MCF 10A (cell line): Measurements from ENCODE around the gene CSF1R. TPM values are rescaled to one million over a fixed set of nuclear protein-coding genes. Genes with fewer than 3 reads are reported as not detected.
A peak's percentile ranks its signal among the peaks of the same experiment; 100 is the strongest.

ENCODE experiments used
- BruUV-seq: library from RNA; stranded (reverse); fragments of 400-500 nt; replicated peaks from 2 replicates; lab custom pipeline; 2021; lab: Mats Ljungman, UMichigan
- CTCF ChIA-PET: fragments of 300-600 bp; sonication (Branson Sonifier 250); formaldehyde crosslinking; extraction: SDS; loops from one replicate; lab custom pipeline; 2021; ENCODE audit warnings: antibody characterized with exemption, inconsistent platforms; lab: Yijun Ruan, JAX
- POLR2A ChIA-PET: fragments of 300-600, 350-650 bp; sonication (Branson Sonifier 250); formaldehyde crosslinking; extraction: SDS; loops from one replicate; lab custom pipeline; 2020; ENCODE audit warnings: antibody characterized with exemption, inconsistent platforms; lab: Yijun Ruan, JAX
- DNase-seq: peaks from one replicate; pipeline ENCODE4 v3.0.0-alpha.2; 2018; ENCODE audit not compliant: unreplicated experiment
- H3K27ac Mint-ChIP-seq: one replicate; pipeline ENCODE4 v1.8.0; 2022; ENCODE audit warnings: mild to moderate bottlenecking, low read depth, mixed read lengths; ENCODE audit not compliant: unreplicated experiment
- H3K27me3 Mint-ChIP-seq: one replicate; pipeline ENCODE4 v1.8.0; 2022; ENCODE audit warnings: mixed read lengths; ENCODE audit not compliant: insufficient read depth, unreplicated experiment
- H3K36me3 Mint-ChIP-seq: one replicate; pipeline ENCODE4 v1.8.0; 2022; ENCODE audit warnings: mild to moderate bottlenecking, moderate library complexity, mixed read lengths; ENCODE audit not compliant: insufficient read depth, unreplicated experiment
- H3K4me1 Mint-ChIP-seq: one replicate; pipeline ENCODE4 v1.8.0; 2022; ENCODE audit warnings: mixed read lengths; ENCODE audit not compliant: insufficient read depth, unreplicated experiment
- H3K4me3 Mint-ChIP-seq: one replicate; pipeline ENCODE4 v1.8.0; 2022; ENCODE audit warnings: mild to moderate bottlenecking, moderate library complexity, mixed read lengths; ENCODE audit not compliant: unreplicated experiment
- H3K9me3 Mint-ChIP-seq: one replicate; pipeline ENCODE4 v1.8.0; 2022; ENCODE audit warnings: mixed read lengths; ENCODE audit not compliant: unreplicated experiment
- CTCF ChIP-seq: fragments of 200-600 bp; IDR thresholded peaks from one replicate; pipeline ENCODE4 v1.8.0; 2022; ENCODE audit warnings: antibody characterized with exemption, mild to moderate bottlenecking; ENCODE audit not compliant: unreplicated experiment
- intact Hi-C: fragments of 100-400 bp; cut with micrococcal nuclease; formaldehyde crosslinking; loops from 2 replicates; pipeline ENCODE4 v1.14.1; 2022
- total RNA-seq: library from RNA; stranded (reverse); gene quantifications from 2 replicates; pipeline ENCODE4 v1.2.3, GENCODE V29; 2022

The CSF1R gene
- total RNA-seq, 1 experiment from 2014 or later: 1.6 TPM

DNA sequence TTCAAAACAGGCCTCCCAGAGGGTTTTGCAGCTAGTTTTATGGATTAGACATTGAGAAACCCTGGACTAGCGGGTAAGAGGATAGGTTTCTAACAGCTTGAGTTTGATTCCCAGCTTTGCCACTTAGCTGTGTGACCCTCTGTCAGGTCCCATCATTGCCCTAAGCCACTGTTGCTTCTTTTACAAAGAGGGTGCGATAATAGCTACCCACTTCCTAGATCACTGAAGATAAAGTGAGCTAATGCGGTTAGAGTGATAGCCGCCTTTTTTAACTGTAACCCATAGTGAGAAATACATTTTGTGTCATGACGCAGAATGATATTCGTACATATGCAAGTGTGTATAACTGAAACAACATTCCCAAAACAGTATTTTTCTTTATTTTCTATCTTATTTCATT lies 40.3 kb downstream of the CSF1R start:
- no peak for DNase-seq
- POLR2A ChIA-PET: interaction anchor here (1.0 kb wide), 1 partner anchor 43 kb away, joined by 3 read pairs; no protein-coding TSS in a partner anchor
- Mint-ChIP-seq H3K27ac (no peak overlapping the region), H3K9me3 (no peaks in the 10 kb centered on the region), H3K4me3 (no peak overlapping the region), H3K36me3 (peaks cover 96% of the 10 kb centered on the region), H3K27me3 (no peaks in the 10 kb centered on the region), H3K4me1 (peaks cover 36% of the 10 kb centered on the region)
- BruUV-seq: no TSS peak
- CTCF ChIA-PET: interaction anchor here (0.6 to 1.8 kb wide), 10 partner anchors 9 to 269 kb away, joined by 3 to 8 read pairs (median 3); partner anchors contain the start of genes HMGXB3 and TIGD6
- TF ChIP-seq CTCF: no peak
- intact Hi-C loops: no loop called here

DNA sequence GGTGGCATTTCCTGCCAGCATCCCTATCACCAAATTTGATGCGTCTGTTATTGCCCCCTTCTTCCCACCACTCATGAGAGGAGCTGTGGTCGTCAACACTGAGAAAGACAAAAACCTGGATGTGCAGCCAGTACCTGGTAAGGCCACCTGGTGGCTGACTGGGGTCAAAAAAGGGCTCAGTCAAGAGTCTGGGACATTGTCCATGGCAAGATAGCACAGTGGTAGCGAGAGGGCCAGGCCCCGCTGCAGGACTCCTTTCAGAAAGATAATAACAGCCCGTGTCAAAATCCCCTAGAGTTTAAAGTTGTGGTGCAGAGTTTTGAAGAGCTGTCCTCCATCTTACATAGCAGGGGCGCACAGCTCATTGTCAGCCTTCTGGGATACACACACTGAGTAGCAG lies 40.8 kb downstream of the CSF1R start:
- intact Hi-C loops: no loop called here

DNA sequence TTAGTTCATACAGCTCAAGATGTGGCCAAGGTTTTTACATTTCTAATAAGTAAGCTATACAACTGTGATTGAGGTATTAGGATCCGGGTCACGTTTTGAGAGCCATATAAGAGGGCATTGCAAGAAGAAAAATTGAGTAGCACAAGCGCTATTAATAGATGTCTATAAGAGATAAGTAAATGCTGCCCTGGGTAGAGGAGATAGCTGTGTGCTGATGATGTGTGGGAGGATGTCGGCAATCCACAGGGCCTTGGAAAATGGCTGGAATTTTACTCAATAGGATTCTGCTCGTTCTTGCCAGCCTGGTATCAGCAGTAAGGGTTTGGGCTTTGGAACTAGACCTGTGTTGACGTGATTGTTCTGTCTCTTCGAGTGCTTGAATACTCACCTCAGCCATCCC lies 41.6 kb downstream of the CSF1R start:
- no peak overlapping the region for H3K27ac Mint-ChIP-seq
- peaks cover 96% of the 10 kb centered on the region for H3K36me3 Mint-ChIP-seq
- no peak overlapping the region for H3K4me3 Mint-ChIP-seq
- intact Hi-C loops: no loop called here
- no peaks in the 10 kb centered on the region for H3K9me3 Mint-ChIP-seq
- no TSS peak for BruUV-seq
- POLR2A ChIA-PET: interaction anchor here (0.7 to 1.2 kb wide), 3 partner anchors 8 to 207 kb away, joined by 3 read pairs; no protein-coding TSS in a partner anchor
- no peak for DNase-seq
- CTCF ChIA-PET: interaction anchor here (0.6 to 1.8 kb wide), 6 partner anchors 10 to 74 kb away, joined by 3 to 6 read pairs (median 3); no protein-coding TSS in a partner anchor
- TF ChIP-seq CTCF: no peak
- no peaks in the 10 kb centered on the region for H3K27me3 Mint-ChIP-seq
- H3K4me1 Mint-ChIP-seq: peaks cover 23% of the 10 kb centered on the region

More for the DNA sequence above, 40.8 kb downstream of the CSF1R start:
- BruUV-seq: no TSS peak
- H3K36me3 Mint-ChIP-seq: peaks cover 96% of the 10 kb centered on the region
- no peak overlapping the region for H3K4me3 Mint-ChIP-seq
- peaks cover 31% of the 10 kb centered on the region for H3K4me1 Mint-ChIP-seq
- no peaks in the 10 kb centered on the region for H3K9me3 Mint-ChIP-seq
- ChIA-PET POLR2A (interaction anchor here (0.6 to 1.0 kb wide), 3 partner anchors 43 to 358 kb away, joined by 3 read pairs; no protein-coding TSS in a partner anchor), CTCF (interaction anchor here (0.6 to 1.8 kb wide), 14 partner anchors 9 to 268 kb away, joined by 3 to 8 read pairs (median 3); partner anchors contain the start of genes HMGXB3 and TIGD6)
- H3K27ac Mint-ChIP-seq: no peak overlapping the region
- DNase-seq: no peak
- no peaks in the 10 kb centered on the region for H3K27me3 Mint-ChIP-seq
- no peak for TF ChIP-seq CTCF

DNA sequence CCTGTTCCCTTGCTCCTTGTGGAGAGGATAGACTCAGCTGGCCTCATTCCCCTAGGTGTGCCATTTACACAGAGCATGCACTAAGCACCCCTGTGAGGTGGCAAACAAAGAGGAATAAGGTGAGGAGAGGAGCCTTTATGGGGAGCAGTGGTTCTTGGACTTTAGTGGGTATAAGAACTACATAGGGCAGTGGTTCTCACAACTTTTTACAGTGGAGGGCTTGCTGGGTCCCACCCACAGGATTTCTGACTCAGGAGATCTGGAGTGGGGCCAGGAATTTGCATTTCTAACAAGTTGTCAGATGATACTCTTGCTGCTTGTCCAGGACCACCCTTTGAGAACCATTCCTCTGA lies 42.0 kb downstream of the CSF1R start:
- Mint-ChIP-seq H3K4me3 (no peak overlapping the region), H3K9me3 (no peaks in the 10 kb centered on the region)
- CTCF ChIA-PET: interaction anchor here (0.6 to 1.5 kb wide), 4 partner anchors 10 to 75 kb away, joined by 3 to 4 read pairs (median 3); no protein-coding TSS in a partner anchor

More for the DNA sequence above, 42.0 kb downstream of the CSF1R start:
- Mint-ChIP-seq H3K4me1 (peaks cover 19% of the 10 kb centered on the region), H3K27me3 (no peaks in the 10 kb centered on the region), H3K36me3 (peaks cover 100% of the 10 kb centered on the region), H3K27ac (peak overlapping the region; percentile 59)
- POLR2A ChIA-PET: interaction anchor here (0.7 to 1.2 kb wide), 3 partner anchors 8 to 208 kb away, joined by 3 read pairs; no protein-coding TSS in a partner anchor
- intact Hi-C loops: no loop called here
- BruUV-seq: no TSS peak
- no peak for TF ChIP-seq CTCF
- DNase-seq: peak; percentile 59
